GM12891 (cell line): ENCODE data around the gene KLHL42.
"Not testable (repeated sequence)": the region's sequence is repeated elsewhere in the genome, so short reads cannot be mapped to it uniquely, and the experiment has no call there.

ENCODE experiments used
- DNase-seq: peaks from one replicate; pipeline ENCODE4 v3.0.0; 2011; ENCODE audit warnings: low spot score; ENCODE audit not compliant: insufficient read length
- FAIRE-seq: peaks from 2 replicates; lab custom pipeline; 2011; peaks lifted over from hg19 to GRCh38; lab: Jason Lieb, UNC
- PAX5 ChIP-seq: IDR thresholded peaks from 2 replicates; pipeline ENCODE4 v1.6.1; 2011; ENCODE audit warnings: low read length, moderate library complexity, mild to moderate bottlenecking; ENCODE audit not compliant: insufficient read depth, severe bottlenecking
- POLR2A ChIP-seq: IDR thresholded peaks from 2 replicates; pipeline ENCODE4 v1.6.1; 2011; ENCODE audit warnings: low read depth, low read length, control low read depth
- POLR2AphosphoS5 ChIP-seq: IDR thresholded peaks from 2 replicates; pipeline ENCODE4 v1.6.1; 2011; ENCODE audit warnings: low read depth, low read length, control low read depth
- POU2F2 ChIP-seq: IDR thresholded peaks from 2 replicates; pipeline ENCODE4 v1.6.1; 2011; ENCODE audit warnings: low read depth, mild to moderate bottlenecking, control low read depth, low read length, moderate library complexity
- SPI1 ChIP-seq: IDR thresholded peaks from 2 replicates; pipeline ENCODE4 v1.6.1; 2011; ENCODE audit warnings: low read depth, low read length, control low read depth
- TAF1 ChIP-seq: IDR thresholded peaks from 2 replicates; pipeline ENCODE4 v1.6.1; 2011; ENCODE audit warnings: low read depth, low read length, control low read depth

KLHL42 gene

GRCh38 chr12:27845187-27845586 is 65.2 kb downstream of the KLHL42 start:
- TF ChIP-seq POLR2AphosphoS5, result no peak
- no peak for TF ChIP-seq SPI1
- no peak for TF ChIP-seq PAX5
- TF ChIP-seq POU2F2, result no peak
- DNase-seq (no peak), FAIRE-seq (no peak)

- DNase-seq, FAIRE-seq: not testable (repeated sequence)
Observed at GRCh38 chr12:27845706-27846105, 65.7 kb downstream of the KLHL42 start.

GRCh38 chr12:27847293-27847692 is 67.3 kb downstream of the KLHL42 start:
- not testable (repeated sequence) for DNase-seq, FAIRE-seq

- DNase-seq, result no peak
- TF ChIP-seq TAF1, result no peak
- no peak for TF ChIP-seq POLR2A
- TF ChIP-seq PAX5, result no peak
- no peak for TF ChIP-seq SPI1
- no peak for TF ChIP-seq POU2F2
- TF ChIP-seq POLR2AphosphoS5, result no peak
- FAIRE-seq, result no peak
Observed at GRCh38 chr12:27851311-27851710, 71.3 kb downstream of the KLHL42 start.

GRCh38 chr12:27852117-27852516 is 72.1 kb downstream of the KLHL42 start:
- FAIRE-seq (no peak), DNase-seq (no peak)
- no peak for TF ChIP-seq POU2F2
